NCI-H2196 treated with DMSO at 0.1 percent for 48 hours (cell line): ENCODE results near the gene RAB23.
A peak's percentile ranks its signal among the peaks of the same experiment; 100 is the strongest.

Experiments used
- DNase-seq: peaks from one replicate; lab custom pipeline; 2025; ENCODE audit not compliant: unreplicated experiment; lab: John Stamatoyannopoulos, UW

The RAB23 gene

GRCh38 chr6:57183336-57183735 lies 38.8 kb downstream of the RAB23 start:
- DNase-seq = no peak

GRCh38 chr6:57182017-57182432 lies 40.1 kb downstream of the RAB23 start:
- DNase-seq = no peak

GRCh38 chr6:57180596-57180995 lies 41.5 kb downstream of the RAB23 start:
- DNase-seq = no peak

GRCh38 chr6:57177545-57178265 lies 44.4 kb downstream of the RAB23 start:
- no peak for DNase-seq

- DNase-seq = no peak
Measured at GRCh38 chr6:57174511-57174907, 47.6 kb downstream of the RAB23 start.

GRCh38 chr6:57173886-57174510 lies 48.1 kb downstream of the RAB23 start:
- no peak for DNase-seq

GRCh38 chr6:57173056-57173885 lies 48.8 kb downstream of the RAB23 start:
- peak; percentile 18 for DNase-seq

- DNase-seq = peak; percentile 67
Measured at GRCh38 chr6:57172136-57173055, 49.7 kb downstream of the RAB23 start, which contains the start of gene BAG2. Gene BAG2 (plus strand): TSS chr6:57172326. CDS start chr6:57172698, 372 bp downstream.

- DNase-seq = no peak
Measured at GRCh38 chr6:57165080-57165479, 57.0 kb downstream of the RAB23 start.

GRCh38 chr6:57163956-57164355 lies 58.2 kb downstream of the RAB23 start:
- DNase-seq = no peak

GRCh38 chr6:57162516-57162915 lies 59.6 kb downstream of the RAB23 start:
- no peak for DNase-seq

GRCh38 chr6:57162028-57162427 lies 60.1 kb downstream of the RAB23 start:
- DNase-seq = no peak

GRCh38 chr6:57159127-57159526 lies 63.0 kb downstream of the RAB23 start:
- no peak for DNase-seq

GRCh38 chr6:57158658-57159057 lies 63.4 kb downstream of the RAB23 start:
- no peak for DNase-seq

GRCh38 chr6:57147955-57148858 lies 73.9 kb downstream of the RAB23 start:
- no peak for DNase-seq

GRCh38 chr6:57147401-57147800 lies 74.7 kb downstream of the RAB23 start:
- no peak for DNase-seq

GRCh38 chr6:57143690-57144089 lies 78.4 kb downstream of the RAB23 start:
- DNase-seq = no peak

- no peak for DNase-seq
Measured at GRCh38 chr6:57142178-57142525, 80.0 kb downstream of the RAB23 start.

- DNase-seq = no peak
Measured at GRCh38 chr6:57141451-57142177, 80.5 kb downstream of the RAB23 start.
